22Rv1 (cell line): ENCODE measurements around the gene DDX41.

ENCODE experiments used
- ZFX ChIP-seq: fragments of 450-650 bp; IDR thresholded peaks from 2 replicates; pipeline ENCODE4 v1.6.1; 2017; ENCODE audit warnings: antibody characterized with exemption, borderline replicate concordance
- TF ChIP-seq, protein P1 (sequence below): fragments of 450-650 bp; IDR thresholded peaks from 2 replicates; pipeline ENCODE4 v1.5.1; 2017; ENCODE audit warnings: mild to moderate bottlenecking

- TF ChIP-seq, protein P1, sequence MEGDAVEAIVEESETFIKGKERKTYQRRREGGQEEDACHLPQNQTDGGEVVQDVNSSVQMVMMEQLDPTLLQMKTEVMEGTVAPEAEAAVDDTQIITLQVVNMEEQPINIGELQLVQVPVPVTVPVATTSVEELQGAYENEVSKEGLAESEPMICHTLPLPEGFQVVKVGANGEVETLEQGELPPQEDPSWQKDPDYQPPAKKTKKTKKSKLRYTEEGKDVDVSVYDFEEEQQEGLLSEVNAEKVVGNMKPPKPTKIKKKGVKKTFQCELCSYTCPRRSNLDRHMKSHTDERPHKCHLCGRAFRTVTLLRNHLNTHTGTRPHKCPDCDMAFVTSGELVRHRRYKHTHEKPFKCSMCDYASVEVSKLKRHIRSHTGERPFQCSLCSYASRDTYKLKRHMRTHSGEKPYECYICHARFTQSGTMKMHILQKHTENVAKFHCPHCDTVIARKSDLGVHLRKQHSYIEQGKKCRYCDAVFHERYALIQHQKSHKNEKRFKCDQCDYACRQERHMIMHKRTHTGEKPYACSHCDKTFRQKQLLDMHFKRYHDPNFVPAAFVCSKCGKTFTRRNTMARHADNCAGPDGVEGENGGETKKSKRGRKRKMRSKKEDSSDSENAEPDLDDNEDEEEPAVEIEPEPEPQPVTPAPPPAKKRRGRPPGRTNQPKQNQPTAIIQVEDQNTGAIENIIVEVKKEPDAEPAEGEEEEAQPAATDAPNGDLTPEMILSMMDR = no peak
- no peak for TF ChIP-seq ZFX
Measured at GRCh38 chr5:177462021-177462670, 54.6 kb downstream of the DDX41 start.
